ENCODE results near the gene RTL1.

Gene RTL1

GRCh38 chr14:100874411-100875091, 29.0 kb downstream of the RTL1 start:
- H3K9ac ChIP-seq (ENCODE audit: low read depth in 1 of 2, low read length in 2 of 2): no peak overlapping the region
- peaks cover 0 to 3% of the 10 kb centered on the region in 2 donors for H3K27me3 ChIP-seq (ENCODE audit: control insufficient read depth in 1 of 2, insufficient read depth in 2 of 2, low read length in 2 of 2)
- no peaks in the 10 kb centered on the region for H3K9me3 ChIP-seq (ENCODE audit: control insufficient read depth in 1 of 2, low read length in 2 of 2)
- H3K36me3 ChIP-seq (ENCODE audit: control insufficient read depth in 1 of 2, insufficient read depth in 2 of 2, low read length in 2 of 2): no peaks in the 10 kb centered on the region
- H3K27ac ChIP-seq (ENCODE audit: low read depth, low read length): no peak overlapping the region
- no peaks in the 10 kb centered on the region for H3K4me1 ChIP-seq (ENCODE audit: control insufficient read depth in 1 of 2, insufficient read depth in 2 of 2, low read length in 2 of 2)
- H3K4me3 ChIP-seq (ENCODE audit: low read depth in 1 of 2, low read length in 2 of 2): no peak overlapping the region

- no peaks in the 10 kb centered on the region for H3K36me3 ChIP-seq (ENCODE audit: control insufficient read depth in 1 of 2, insufficient read depth in 2 of 2, low read length in 2 of 2)
- H3K9me3 ChIP-seq (ENCODE audit: control insufficient read depth in 1 of 2, low read length in 2 of 2): no peaks in the 10 kb centered on the region
- H3K27me3 ChIP-seq (ENCODE audit: control insufficient read depth in 1 of 2, insufficient read depth in 2 of 2, low read length in 2 of 2): no peaks in the 10 kb centered on the region
- H3K9ac ChIP-seq (ENCODE audit: low read depth in 1 of 2, low read length in 2 of 2): no peak overlapping the region
- H3K27ac ChIP-seq (ENCODE audit: low read depth, low read length): no peak overlapping the region
- H3K4me3 ChIP-seq (ENCODE audit: low read depth in 1 of 2, low read length in 2 of 2): no peak overlapping the region
- no peaks in the 10 kb centered on the region for H3K4me1 ChIP-seq (ENCODE audit: control insufficient read depth in 1 of 2, insufficient read depth in 2 of 2, low read length in 2 of 2)
These were observed 29.5 kb downstream of the RTL1 start for GRCh38 chr14:100874051-100874410.

GRCh38 chr14:100873096-100873482, 30.4 kb downstream of the RTL1 start:
- H3K36me3 ChIP-seq (ENCODE audit: control insufficient read depth in 1 of 2, insufficient read depth in 2 of 2, low read length in 2 of 2): no peaks in the 10 kb centered on the region
- H3K9me3 ChIP-seq (ENCODE audit: control insufficient read depth in 1 of 2, low read length in 2 of 2): no peaks in the 10 kb centered on the region
- no peaks in the 10 kb centered on the region for H3K4me1 ChIP-seq (ENCODE audit: control insufficient read depth in 1 of 2, insufficient read depth in 2 of 2, low read length in 2 of 2)
- no peak overlapping the region for H3K4me3 ChIP-seq (ENCODE audit: low read depth in 1 of 2, low read length in 2 of 2)
- H3K27ac ChIP-seq (ENCODE audit: low read depth, low read length): no peak overlapping the region
- H3K27me3 ChIP-seq (ENCODE audit: control insufficient read depth in 1 of 2, insufficient read depth in 2 of 2, low read length in 2 of 2): no peaks in the 10 kb centered on the region
- no peak overlapping the region for H3K9ac ChIP-seq (ENCODE audit: low read depth in 1 of 2, low read length in 2 of 2)

GRCh38 chr14:100872259-100873095, 31.0 kb downstream of the RTL1 start:
- Histone ChIP-seq H3K36me3 (ENCODE audit: control insufficient read depth in 1 of 2, insufficient read depth in 2 of 2, low read length in 2 of 2) (no peaks in the 10 kb centered on the region), H3K9me3 (ENCODE audit: control insufficient read depth in 1 of 2, low read length in 2 of 2) (no peaks in the 10 kb centered on the region), H3K27ac (ENCODE audit: low read depth, low read length) (no peak overlapping the region), H3K27me3 (ENCODE audit: control insufficient read depth in 1 of 2, insufficient read depth in 2 of 2, low read length in 2 of 2) (no peaks in the 10 kb centered on the region), H3K9ac (ENCODE audit: low read depth in 1 of 2, low read length in 2 of 2) (no peak overlapping the region), H3K4me1 (ENCODE audit: control insufficient read depth in 1 of 2, insufficient read depth in 2 of 2, low read length in 2 of 2) (no peaks in the 10 kb centered on the region), H3K4me3 (ENCODE audit: low read depth in 1 of 2, low read length in 2 of 2) (no peak overlapping the region)

GRCh38 chr14:100871234-100872186, 32.0 kb downstream of the RTL1 start:
- Histone ChIP-seq H3K27ac (ENCODE audit: low read depth, low read length) (no peak overlapping the region), H3K4me3 (ENCODE audit: low read depth in 1 of 2, low read length in 2 of 2) (no peak overlapping the region), H3K9me3 (ENCODE audit: control insufficient read depth in 1 of 2, low read length in 2 of 2) (no peaks in the 10 kb centered on the region), H3K27me3 (ENCODE audit: control insufficient read depth in 1 of 2, insufficient read depth in 2 of 2, low read length in 2 of 2) (no peaks in the 10 kb centered on the region), H3K9ac (ENCODE audit: low read depth in 1 of 2, low read length in 2 of 2) (no peak overlapping the region), H3K36me3 (ENCODE audit: control insufficient read depth in 1 of 2, insufficient read depth in 2 of 2, low read length in 2 of 2) (no peaks in the 10 kb centered on the region), H3K4me1 (ENCODE audit: control insufficient read depth in 1 of 2, insufficient read depth in 2 of 2, low read length in 2 of 2) (no peaks in the 10 kb centered on the region)

GRCh38 chr14:100868621-100869370, 34.7 kb downstream of the RTL1 start:
- Histone ChIP-seq H3K4me1 (ENCODE audit: control insufficient read depth in 1 of 2, insufficient read depth in 2 of 2, low read length in 2 of 2) (no peaks in the 10 kb centered on the region), H3K36me3 (ENCODE audit: control insufficient read depth in 1 of 2, insufficient read depth in 2 of 2, low read length in 2 of 2) (no peaks in the 10 kb centered on the region), H3K9me3 (ENCODE audit: control insufficient read depth in 1 of 2, low read length in 2 of 2) (no peaks in the 10 kb centered on the region), H3K27ac (ENCODE audit: low read depth, low read length) (no peak overlapping the region), H3K27me3 (ENCODE audit: control insufficient read depth in 1 of 2, insufficient read depth in 2 of 2, low read length in 2 of 2) (no peaks in the 10 kb centered on the region), H3K4me3 (ENCODE audit: low read depth in 1 of 2, low read length in 2 of 2) (no peak overlapping the region), H3K9ac (ENCODE audit: low read depth in 1 of 2, low read length in 2 of 2) (no peak overlapping the region)

GRCh38 chr14:100867631-100868315, 35.7 kb downstream of the RTL1 start:
- no peaks in the 10 kb centered on the region for H3K27me3 ChIP-seq (ENCODE audit: control insufficient read depth in 1 of 2, insufficient read depth in 2 of 2, low read length in 2 of 2)
- H3K36me3 ChIP-seq (ENCODE audit: control insufficient read depth in 1 of 2, insufficient read depth in 2 of 2, low read length in 2 of 2): no peaks in the 10 kb centered on the region
- no peaks in the 10 kb centered on the region for H3K4me1 ChIP-seq (ENCODE audit: control insufficient read depth in 1 of 2, insufficient read depth in 2 of 2, low read length in 2 of 2)
- H3K27ac ChIP-seq (ENCODE audit: low read depth, low read length): no peak overlapping the region
- no peaks in the 10 kb centered on the region for H3K9me3 ChIP-seq (ENCODE audit: control insufficient read depth in 1 of 2, low read length in 2 of 2)
- no peak overlapping the region for H3K9ac ChIP-seq (ENCODE audit: low read depth in 1 of 2, low read length in 2 of 2)
- H3K4me3 ChIP-seq (ENCODE audit: low read depth in 1 of 2, low read length in 2 of 2): no peak overlapping the region

- no peak overlapping the region for H3K9ac ChIP-seq (ENCODE audit: low read depth in 1 of 2, low read length in 2 of 2)
- H3K27me3 ChIP-seq (ENCODE audit: control insufficient read depth in 1 of 2, insufficient read depth in 2 of 2, low read length in 2 of 2): no peaks in the 10 kb centered on the region
- H3K27ac ChIP-seq (ENCODE audit: low read depth, low read length): no peak overlapping the region
- no peak overlapping the region for H3K4me3 ChIP-seq (ENCODE audit: low read depth in 1 of 2, low read length in 2 of 2)
- no peaks in the 10 kb centered on the region for H3K9me3 ChIP-seq (ENCODE audit: control insufficient read depth in 1 of 2, low read length in 2 of 2)
- no peaks in the 10 kb centered on the region for H3K36me3 ChIP-seq (ENCODE audit: control insufficient read depth in 1 of 2, insufficient read depth in 2 of 2, low read length in 2 of 2)
- no peaks in the 10 kb centered on the region for H3K4me1 ChIP-seq (ENCODE audit: control insufficient read depth in 1 of 2, insufficient read depth in 2 of 2, low read length in 2 of 2)
These were observed 36.6 kb downstream of the RTL1 start for GRCh38 chr14:100866666-100867630.
